PFSK-1 (cell line): ENCODE results near the gene TFPI.

Source experiments
- FOXP2 ChIP-seq: optimal IDR thresholded peaks from 2 replicates; pipeline ENCODE3; 2011; ENCODE audit warnings: borderline replicate concordance, control low read depth, inconsistent platforms; ENCODE audit not compliant: insufficient read depth; ENCODE audit errors: extremely low read length, extremely low read depth
- POLR2AphosphoS5 ChIP-seq: IDR thresholded peaks from 2 replicates; pipeline ENCODE4 v1.6.1; 2012; ENCODE audit warnings: low read depth, mild to moderate bottlenecking, control low read depth, low read length, moderate library complexity
- SIN3A ChIP-seq: IDR thresholded peaks from 2 replicates; pipeline ENCODE4 v1.6.1; 2012; ENCODE audit warnings: mild to moderate bottlenecking, low read length, moderate library complexity, borderline replicate concordance; ENCODE audit not compliant: insufficient read depth
- TAF1 ChIP-seq: IDR thresholded peaks from 2 replicates; pipeline ENCODE4 v1.6.1; 2012; ENCODE audit warnings: low read length, control low read depth, borderline replicate concordance; ENCODE audit not compliant: insufficient read depth
- TF ChIP-seq, protein P1 (sequence below), 2 experiments: IDR thresholded peaks; 2 replicates each; pipeline versions ENCODE4 v1.6.1 to v1.8.0; 2011 to 2012; ENCODE audit warnings: low read depth in 2 of 2, low read length in 2 of 2, control low read depth in 1 of 2, inconsistent platforms in 1 of 2, mild to moderate bottlenecking in 1 of 2, moderate library complexity in 1 of 2; ENCODE audit not compliant: insufficient read depth in 1 of 2

The TFPI gene

DNA sequence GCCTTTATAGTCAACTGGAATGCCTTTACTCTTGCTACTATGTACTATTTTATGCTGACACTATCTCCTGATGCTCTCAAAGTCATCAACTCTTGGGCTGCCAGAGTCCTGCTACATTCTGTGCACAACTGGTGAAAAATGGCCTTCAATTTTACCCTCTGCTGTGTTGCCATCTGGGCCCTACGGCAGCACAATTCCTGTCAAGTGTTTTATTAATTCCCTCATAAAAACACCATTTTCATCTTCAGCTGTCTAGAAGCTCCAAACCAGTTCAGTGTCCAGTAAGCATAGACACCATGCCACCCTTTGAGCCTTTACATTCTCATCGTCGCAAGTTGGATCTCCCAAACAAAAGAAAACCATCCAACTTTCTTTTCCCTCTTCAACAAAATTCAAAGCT is 132.7 kb downstream of the TFPI start:
- TF ChIP-seq SIN3A (no peak), TAF1 (no peak), POLR2AphosphoS5 (no peak), FOXP2 (no peak)
- TF ChIP-seq, protein P1, sequence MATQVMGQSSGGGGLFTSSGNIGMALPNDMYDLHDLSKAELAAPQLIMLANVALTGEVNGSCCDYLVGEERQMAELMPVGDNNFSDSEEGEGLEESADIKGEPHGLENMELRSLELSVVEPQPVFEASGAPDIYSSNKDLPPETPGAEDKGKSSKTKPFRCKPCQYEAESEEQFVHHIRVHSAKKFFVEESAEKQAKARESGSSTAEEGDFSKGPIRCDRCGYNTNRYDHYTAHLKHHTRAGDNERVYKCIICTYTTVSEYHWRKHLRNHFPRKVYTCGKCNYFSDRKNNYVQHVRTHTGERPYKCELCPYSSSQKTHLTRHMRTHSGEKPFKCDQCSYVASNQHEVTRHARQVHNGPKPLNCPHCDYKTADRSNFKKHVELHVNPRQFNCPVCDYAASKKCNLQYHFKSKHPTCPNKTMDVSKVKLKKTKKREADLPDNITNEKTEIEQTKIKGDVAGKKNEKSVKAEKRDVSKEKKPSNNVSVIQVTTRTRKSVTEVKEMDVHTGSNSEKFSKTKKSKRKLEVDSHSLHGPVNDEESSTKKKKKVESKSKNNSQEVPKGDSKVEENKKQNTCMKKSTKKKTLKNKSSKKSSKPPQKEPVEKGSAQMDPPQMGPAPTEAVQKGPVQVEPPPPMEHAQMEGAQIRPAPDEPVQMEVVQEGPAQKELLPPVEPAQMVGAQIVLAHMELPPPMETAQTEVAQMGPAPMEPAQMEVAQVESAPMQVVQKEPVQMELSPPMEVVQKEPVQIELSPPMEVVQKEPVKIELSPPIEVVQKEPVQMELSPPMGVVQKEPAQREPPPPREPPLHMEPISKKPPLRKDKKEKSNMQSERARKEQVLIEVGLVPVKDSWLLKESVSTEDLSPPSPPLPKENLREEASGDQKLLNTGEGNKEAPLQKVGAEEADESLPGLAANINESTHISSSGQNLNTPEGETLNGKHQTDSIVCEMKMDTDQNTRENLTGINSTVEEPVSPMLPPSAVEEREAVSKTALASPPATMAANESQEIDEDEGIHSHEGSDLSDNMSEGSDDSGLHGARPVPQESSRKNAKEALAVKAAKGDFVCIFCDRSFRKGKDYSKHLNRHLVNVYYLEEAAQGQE (IDR thresholded peaks at IDR 0.05; ENCODE audit: insufficient read depth in 1 of 2, low read depth in 2 of 2, low read length in 2 of 2): no peak

DNA sequence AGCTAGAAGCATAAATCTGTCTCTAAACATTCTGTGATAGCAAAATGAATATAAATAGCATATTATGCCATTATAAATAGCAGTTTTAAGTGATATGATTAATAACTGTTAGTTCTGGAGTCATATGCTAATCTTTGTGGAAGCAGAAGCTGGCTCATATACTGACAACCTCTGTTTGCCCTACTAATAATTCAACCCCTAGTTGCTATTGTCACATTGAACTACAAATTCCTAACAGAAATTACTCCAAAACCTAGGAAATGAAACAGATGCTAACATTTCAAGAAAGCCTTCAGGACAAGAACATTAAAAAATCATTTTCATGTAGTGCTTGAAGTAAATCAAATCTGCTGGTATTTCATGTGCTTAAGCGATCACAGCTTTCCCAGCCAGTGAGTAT is 134.4 kb downstream of the TFPI start:
- TF ChIP-seq, protein P1 (IDR thresholded peaks at IDR 0.05; ENCODE audit: insufficient read depth in 1 of 2, low read depth in 2 of 2, low read length in 2 of 2): no peak

DNA sequence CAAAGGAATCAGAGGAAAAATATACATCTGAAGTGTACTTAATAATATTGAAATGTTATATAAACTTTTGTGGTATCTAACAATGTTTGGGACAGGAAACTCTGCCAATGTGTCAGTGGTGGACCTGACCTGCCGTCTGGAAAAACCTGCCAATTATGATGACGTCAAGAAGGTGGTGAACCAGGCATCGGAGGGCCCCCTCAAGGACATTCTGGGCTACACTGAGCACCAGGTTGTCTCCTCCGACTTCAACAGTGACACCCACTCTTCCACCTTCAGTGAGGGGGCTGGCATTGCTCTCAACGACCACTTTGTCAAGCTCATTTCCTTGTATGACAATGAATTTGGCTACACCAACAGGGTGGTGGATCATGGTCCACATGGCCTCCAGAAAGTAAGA is 138.8 kb downstream of the TFPI start:
- no peak for TF ChIP-seq TAF1
- no peak for TF ChIP-seq POLR2AphosphoS5
- no peak for TF ChIP-seq FOXP2
- TF ChIP-seq SIN3A: no peak
- TF ChIP-seq, protein P1 (IDR thresholded peaks at IDR 0.05; ENCODE audit: insufficient read depth in 1 of 2, low read depth in 2 of 2, low read length in 2 of 2): no peak
